ENCODE measurements around the gene NRCAM. TPM values are rescaled to one million over a fixed set of nuclear protein-coding genes. Genes with fewer than 3 reads are reported as not detected.

The NRCAM gene
- total and polyA plus RNA-seq, 2 of the 8 experiments (the other 6 are each of a cell fraction or from before 2014, with no cell fraction given) = 2.7 to 3.8 TPM

- Histone ChIP-seq H2AK5ac (ENCODE audit: low read depth, low read length) (no peak overlapping the region), H2BK15ac (ENCODE audit: low read length) (no peak overlapping the region), H4K5ac (ENCODE audit: insufficient read length, low read depth, low read length) (no peak overlapping the region), H3K79me2 (ENCODE audit: control insufficient read depth in 1 of 2, insufficient read depth in 2 of 2, low read length in 2 of 2) (no peaks in the 10 kb centered on the region), H3K4me2 (ENCODE audit: insufficient read depth in 1 of 2, low read depth in 2 of 2, low read length in 2 of 2) (peak overlapping the region; percentile 26 to 55; a peak in 2 of 4 replicates), H2BK5ac (ENCODE audit: low read depth, low read length) (no peak overlapping the region), H2BK120ac (replicated peaks; ENCODE audit: low read depth, low read length) (no peak overlapping the region), H3K27ac (ENCODE audit: low read depth, low read length) (no peak overlapping the region), H3K4ac (replicated peaks; ENCODE audit: insufficient read length, low read depth, low read length) (no peak overlapping the region), H2BK20ac (ENCODE audit: low read length) (no peak overlapping the region), H3K14ac (ENCODE audit: insufficient read length) (no peak overlapping the region), H3K56ac (replicated peaks; ENCODE audit: insufficient read length, low read depth, low read length) (no peak overlapping the region), H3K18ac (ENCODE audit: extremely low read depth, low read length) (no peak overlapping the region; the same call in 1 of the 2 replicates), H3K27me3 (replicated peaks in 1 of 4; ENCODE audit: control insufficient read depth in 3 of 4, extremely low read depth in 1 of 4, insufficient read depth in 3 of 4, low read length in 3 of 4) (peaks cover 0 to 7% (median 2%) of the 10 kb centered on the region in 4 experiments; a peak in 4 of 7 replicates), H2BK12ac (ENCODE audit: low read depth, low read length) (no peak overlapping the region), H2AFZ (ENCODE audit: low read length) (peak overlapping the region; percentile 45; the same call in 1 of the 2 replicates), H3K23me2 (ENCODE audit: low read depth, low read length) (no peaks in the 10 kb centered on the region), H3K36me3 (ENCODE audit: control insufficient read depth in 2 of 4, insufficient read depth in 4 of 4, low read length in 3 of 4) (no peaks in the 10 kb centered on the region), H3K4me1 (replicated peaks in 1 of 4; ENCODE audit: control insufficient read depth in 3 of 4, insufficient read depth in 4 of 4, low read length in 3 of 4) (peaks cover 5 to 9% (median 9%) of the 10 kb centered on the region in 4 experiments; a peak in 4 of 7 replicates), H4K20me1 (replicated peaks in 1 of 2; ENCODE audit: control insufficient read depth in 1 of 2, insufficient read depth in 2 of 2, low read length in 2 of 2) (peaks cover 0 to 1% of the 10 kb centered on the region in 2 experiments), H3K79me1 (ENCODE audit: low read depth, low read length) (no peaks in the 10 kb centered on the region), H3K23ac (ENCODE audit: insufficient read length) (no peak overlapping the region), H4K8ac (ENCODE audit: extremely low read depth, insufficient read depth, low read length) (no peak overlapping the region), H3K9ac (replicated peaks in 1 of 4; ENCODE audit: extremely low read depth in 1 of 4, low read depth in 3 of 4, low read length in 3 of 4) (no peak overlapping the region), H3K9me3 (ENCODE audit: insufficient read depth in 2 of 2, low read depth in 1 of 2, low read length in 1 of 2) (no peaks in the 10 kb centered on the region), H3K4me3 (ENCODE audit: extremely low read depth in 1 of 4, insufficient read depth in 2 of 4, low read depth in 3 of 4, low read length in 4 of 4) (peak overlapping the region in 1 of 4 experiments; percentile 33; a peak in 1 of 8 replicates), H4K91ac (replicated peaks; ENCODE audit: insufficient read length, low read length) (no peak overlapping the region)
- ChIA-PET POLR2A (ENCODE audit: partially characterized antibody) (no interaction called here), CTCF (ENCODE audit: partially characterized antibody) (interaction anchor here (0.6 to 1.5 kb wide), 9 partner anchors 10 to 270 kb away, joined by 3 to 5 read pairs (median 3); no protein-coding TSS in a partner anchor)
- peak; percentile 74 for FAIRE-seq
- no peak for DNase-seq (ENCODE audit: low read depth in 1 of 2, low spot score in 2 of 2)
- 71% methylated on average over 11 of the region's 11 CpGs; no CpG with 5 or more reads in 1 of the 2 experiments for WGBS, 2 experiments (ENCODE audit: extremely low coverage in 1 of 2, insufficient coverage in 1 of 2, insufficient read length in 1 of 2, insufficient replicate concordance in 2 of 2, low coverage in 1 of 2, low lambda C conversion rate in 2 of 2, missing lambda C conversion rate in 1 of 2)
- TF ChIP-seq SAP30 (IDR thresholded peaks at IDR 0.05; ENCODE audit: insufficient read depth, insufficient replicate concordance, low read length) (no peak), SP4 (IDR thresholded peaks at IDR 0.05; ENCODE audit: low read length) (no peak), CHD2 (IDR thresholded peaks at IDR 0.05; ENCODE audit: low read length) (no peak), NANOG (IDR thresholded peaks at IDR 0.05; ENCODE audit: insufficient read depth, low read depth, low read length, poor library complexity, severe bottlenecking) (no peak), TAF1 (IDR thresholded peaks at IDR 0.05; ENCODE audit: low read depth, low read length) (no peak), CREB1 (IDR thresholded peaks at IDR 0.05) (no peak)
Measured at GRCh38 chr7:108448584-108449505, 7.4 kb downstream of the NRCAM start.

Measured in H1 (cell line).